GM23338 (cell line): ENCODE measurements around the gene CAPN8. TPM values are rescaled to one million over a fixed set of nuclear protein-coding genes. Genes with fewer than 3 reads are reported as not detected.

Source experiments
- ATAC-seq: fragments of 200-7000 bp; cut with Tn5 transposase; 3 replicates; pipeline ENCODE4 v1.9.1; 2020
- DNase-seq: peaks from one replicate; pipeline ENCODE4 v3.0.0-alpha.2; 2015; ENCODE audit warnings: low spot score
- H2AFZ ChIP-seq: fragments of 200-600 bp; sonication (generic); 2 replicates; pipeline ENCODE4 v1.8.0; 2016; ENCODE audit warnings: antibody characterized with exemption, mild to moderate bottlenecking, moderate library complexity
- H3F3A ChIP-seq: fragments of 200-600 bp; sonication (generic); replicated peaks from 2 replicates; pipeline ENCODE4 v1.8.0; 2017; ENCODE audit warnings: antibody characterized with exemption, mixed run types, low read depth
- H3K27ac ChIP-seq: fragments of 200-600 bp; sonication (generic); 2 replicates; pipeline ENCODE4 v1.6.1; 2016; ENCODE audit warnings: low read depth
- H3K27me3 ChIP-seq: fragments of 200-600 bp; sonication (generic); 2 replicates; pipeline ENCODE4 v1.8.0; 2016; ENCODE audit warnings: mild to moderate bottlenecking, mixed run types, moderate library complexity; ENCODE audit not compliant: insufficient read depth
- H3K36me3 ChIP-seq: fragments of 200-600 bp; sonication (generic); 2 replicates; pipeline ENCODE4 v1.8.0; 2016; ENCODE audit warnings: mild to moderate bottlenecking; ENCODE audit not compliant: insufficient read depth
- H3K4me1 ChIP-seq: fragments of 200-600 bp; sonication (generic); 2 replicates; pipeline ENCODE4 v1.8.0; 2016; ENCODE audit warnings: mild to moderate bottlenecking, moderate library complexity; ENCODE audit not compliant: insufficient read depth
- H3K4me2 ChIP-seq: fragments of 200-600 bp; sonication (generic); 2 replicates; pipeline ENCODE4 v1.7.1; 2017; ENCODE audit warnings: mixed run types
- H3K4me3 ChIP-seq: fragments of 200-600 bp; sonication (generic); 2 replicates; pipeline ENCODE4 v1.6.1; 2016; ENCODE audit warnings: mixed run types
- H3K79me2 ChIP-seq: fragments of 200-600 bp; sonication (generic); replicated peaks from 2 replicates; pipeline ENCODE4 v1.8.0; 2017; ENCODE audit warnings: mild to moderate bottlenecking; ENCODE audit not compliant: insufficient read depth
- H3K9me2 ChIP-seq: fragments of 200-600 bp; sonication (generic); 2 replicates; pipeline ENCODE4 v1.8.0; 2017; ENCODE audit not compliant: insufficient read depth
- H4K20me1 ChIP-seq: fragments of 200-600 bp; sonication (generic); replicated peaks from 2 replicates; pipeline ENCODE4 v1.8.0; 2017; ENCODE audit warnings: mild to moderate bottlenecking; ENCODE audit not compliant: insufficient read depth
- H3K27ac Mint-ChIP-seq: 2 replicates; pipeline ENCODE4 v1.8.0; 2020; ENCODE audit warnings: inconsistent platforms, mild to moderate bottlenecking, moderate library complexity, mixed read lengths
- H3K27me3 Mint-ChIP-seq: 3 replicates; pipeline ENCODE4 v1.8.0; 2022; ENCODE audit warnings: low read depth, mild to moderate bottlenecking, moderate library complexity, mixed read lengths, inconsistent platforms; ENCODE audit not compliant: insufficient read depth, poor library complexity
- H3K36me3 Mint-ChIP-seq: 3 replicates; pipeline ENCODE4 v1.8.0; 2021; ENCODE audit warnings: low read depth, mild to moderate bottlenecking, inconsistent platforms, moderate library complexity, mixed read lengths
- H3K4me1 Mint-ChIP-seq: 3 replicates; pipeline ENCODE4 v1.8.0; 2020; ENCODE audit warnings: mild to moderate bottlenecking, inconsistent platforms, mixed read lengths
- H3K4me3 Mint-ChIP-seq: 3 replicates; pipeline ENCODE4 v1.8.0; 2021; ENCODE audit warnings: moderate library complexity, mild to moderate bottlenecking, inconsistent platforms, mixed read lengths
- H3K9me3 Mint-ChIP-seq: 3 replicates; pipeline ENCODE4 v1.8.0; 2020; ENCODE audit warnings: moderate library complexity, mild to moderate bottlenecking, inconsistent platforms, mixed read lengths
- CREB1 ChIP-seq: fragments of 250-450 bp; sonication (Bioruptor Pico); IDR thresholded peaks from 2 replicates; pipeline ENCODE4 v1.5.0; 2020; ENCODE audit warnings: low read depth, mild to moderate bottlenecking, moderate library complexity
- CTCF ChIP-seq, 2 experiments: fragments of 200-600 bp in 1 of 2; sonication (generic) in 1 of 2; conservative IDR thresholded peaks; 2 replicates each; pipeline versions ENCODE4 v1.5.1 to v1.6.1; 2016 to 2017; ENCODE audit warnings: antibody characterized with exemption in 2 of 2, low read depth in 2 of 2, mild to moderate bottlenecking in 2 of 2, moderate library complexity in 1 of 2
- EZH2 ChIP-seq: fragments of 200-600 bp; sonication (generic); IDR thresholded peaks from one replicate; pipeline ENCODE4 v1.8.0; 2017; ENCODE audit warnings: antibody characterized with exemption, mild to moderate bottlenecking, low read depth; ENCODE audit not compliant: unreplicated experiment
- EZH2phosphoT487 ChIP-seq: fragments of 200-600 bp; sonication (generic); IDR thresholded peaks from one replicate; pipeline ENCODE4 v1.8.1; 2018; ENCODE audit warnings: antibody characterized with exemption; ENCODE audit not compliant: unreplicated experiment
- JUNB ChIP-seq: IDR thresholded peaks from one replicate; pipeline ENCODE4 v1.6.1; 2016; ENCODE audit warnings: antibody characterized with exemption; ENCODE audit not compliant: unreplicated experiment
- NANOG ChIP-seq: IDR thresholded peaks from 2 replicates; pipeline ENCODE4 v1.6.1; 2016; ENCODE audit warnings: antibody characterized with exemption, borderline replicate concordance
- POLR2AphosphoS5 ChIP-seq: IDR thresholded peaks from 2 replicates; pipeline ENCODE4 v1.6.1; 2016; ENCODE audit warnings: antibody characterized with exemption, low read depth
- REST ChIP-seq: IDR thresholded peaks from one replicate; pipeline ENCODE4 v1.6.1; 2018; ENCODE audit warnings: antibody characterized with exemption; ENCODE audit not compliant: unreplicated experiment
- STAT1 ChIP-seq: IDR thresholded peaks from one replicate; pipeline ENCODE4 v1.6.1; 2016; ENCODE audit warnings: antibody characterized with exemption; ENCODE audit not compliant: unreplicated experiment
- ZNF114 ChIP-seq: fragments of 250-450 bp; sonication (Bioruptor Pico); IDR thresholded peaks from 2 replicates; pipeline ENCODE4 v1.5.0; 2020; ENCODE audit warnings: mild to moderate bottlenecking, moderate library complexity
- ZNF331 ChIP-seq: fragments of 250-450 bp; sonication (Bioruptor Pico); IDR thresholded peaks from 2 replicates; pipeline ENCODE4 v1.5.0; 2020; ENCODE audit warnings: low read depth, mild to moderate bottlenecking, moderate library complexity
- polyA plus RNA-seq: library from polyadenylated mRNA; unstranded; fragments of >200 nt; fragmentation: Nextera tagmentation; extraction: Ambion mirVana; gene quantifications from 2 replicates; pipeline ENCODE4 v1.2.1, GENCODE V29; 2016
- total RNA-seq: library from RNA; depleted of rRNA; stranded (reverse); fragments of >200 nt; shearing (Covaris generic); gene quantifications from 2 replicates; pipeline ENCODE4 v1.2.3, GENCODE V29; 2014

The CAPN8 gene
- total and polyA plus RNA-seq, 2 experiments from 2014 or later: not detected

GRCh38 chr1:223538981-223539380 lies 126.5 kb downstream of the CAPN8 start (continued):
- TF ChIP-seq NANOG: no peak
- no peak for TF ChIP-seq POLR2AphosphoS5
- TF ChIP-seq STAT1: no peak
- TF ChIP-seq JUNB: no peak
- TF ChIP-seq EZH2phosphoT487: no peak

- Histone ChIP-seq H3K27ac (no peak overlapping the region), H3F3A (no peaks in the 10 kb centered on the region), H3K4me2 (no peak overlapping the region), H3K79me2 (no peaks in the 10 kb centered on the region), H3K4me1 (no peaks in the 10 kb centered on the region), H4K20me1 (no peaks in the 10 kb centered on the region), H3K4me3 (no peak overlapping the region), H3K9me2 (0 out of 2 replicates have a peak, but pooled peaks cover 6% of the 10 kb centered on the region), H3K27me3 (no peaks in the 10 kb centered on the region), H2AFZ (no peak overlapping the region), H3K36me3 (no peaks in the 10 kb centered on the region)
- Mint-ChIP-seq H3K27ac (no peak overlapping the region), H3K4me1 (peaks cover 4% of the 10 kb centered on the region), H3K9me3 (no peaks in the 10 kb centered on the region), H3K36me3 (no peaks in the 10 kb centered on the region), H3K27me3 (peaks cover 9% of the 10 kb centered on the region), H3K4me3 (no peak overlapping the region)
- DNase-seq (no peak), ATAC-seq (no peak)
- no peak for TF ChIP-seq STAT1
- no peak for TF ChIP-seq EZH2
- TF ChIP-seq EZH2phosphoT487: no peak
- no peak for TF ChIP-seq JUNB
- TF ChIP-seq CTCF (conservative IDR thresholded peaks at IDR 0.05; ENCODE audit: low read depth in 2 of 2): 0 out of 4 replicates have a peak, but pooled peaks of 1 of the 2 experiments have one; percentile 3
Observed at GRCh38 chr1:223535319-223535718, 130.2 kb downstream of the CAPN8 start.

GRCh38 chr1:223534677-223535076 lies 130.8 kb downstream of the CAPN8 start:
- H3K9me2 ChIP-seq: 0 out of 2 replicates have a peak, but pooled peaks cover 6% of the 10 kb centered on the region
- no peak overlapping the region for H3K4me2 ChIP-seq
- H3K79me2 ChIP-seq: no peaks in the 10 kb centered on the region
- no peaks in the 10 kb centered on the region for H3K36me3 Mint-ChIP-seq
- no peaks in the 10 kb centered on the region for H3K4me1 ChIP-seq
- H3K27me3 ChIP-seq: no peaks in the 10 kb centered on the region
- DNase-seq: no peak
- H3K27me3 Mint-ChIP-seq: peaks cover 9% of the 10 kb centered on the region
- no peaks in the 10 kb centered on the region for H3F3A ChIP-seq
- no peaks in the 10 kb centered on the region for H3K36me3 ChIP-seq
- H3K27ac ChIP-seq: no peak overlapping the region
- H3K4me3 Mint-ChIP-seq: no peak overlapping the region
- H3K27ac Mint-ChIP-seq: no peak overlapping the region
- no peaks in the 10 kb centered on the region for H3K9me3 Mint-ChIP-seq
- no peak for ATAC-seq
- H2AFZ ChIP-seq: no peak overlapping the region
- no peaks in the 10 kb centered on the region; the same call in 2 of the 3 replicates for H3K4me1 Mint-ChIP-seq
- no peak overlapping the region for H3K4me3 ChIP-seq
- H4K20me1 ChIP-seq: no peaks in the 10 kb centered on the region
- no peak for TF ChIP-seq CREB1
- TF ChIP-seq NANOG: no peak
- no peak for TF ChIP-seq STAT1
- TF ChIP-seq ZNF331 (CRISPR knock-in tag): no peak
- no peak for TF ChIP-seq POLR2AphosphoS5
- TF ChIP-seq REST: no peak
- no peak for TF ChIP-seq CTCF (conservative IDR thresholded peaks at IDR 0.05; ENCODE audit: low read depth in 2 of 2)
- no peak for TF ChIP-seq ZNF114 (CRISPR knock-in tag)
- TF ChIP-seq EZH2phosphoT487: no peak
